Memory B cell (primary cell): Measurements from ENCODE around the gene TMEM17.
"Not testable (repeated sequence)": the region's sequence is repeated elsewhere in the genome, so short reads cannot be mapped to it uniquely, and the experiment has no call there.

ENCODE experiments used
- ATAC-seq: fragments of 150-1000 bp; cut with Tn5 transposase; 2 replicates; pipeline ENCODE4 v1.10.0; 2021; ENCODE audit warnings: low read depth, mild to moderate bottlenecking, moderate library complexity
- DNase-seq, 2 donors: peaks; one replicate each; pipeline ENCODE4 v3.0.0; 2022; ENCODE audit warnings: low spot score in 2 of 2
- H3K27ac Mint-ChIP-seq: one replicate; pipeline ENCODE4 v1.8.0; 2022; ENCODE audit warnings: mild to moderate bottlenecking, moderate library complexity, mixed read lengths
- H3K27me3 Mint-ChIP-seq: one replicate; pipeline ENCODE4 v1.8.0; 2022; ENCODE audit warnings: mixed read lengths
- H3K36me3 Mint-ChIP-seq: one replicate; pipeline ENCODE4 v1.8.0; 2022; ENCODE audit warnings: mild to moderate bottlenecking, mixed read lengths
- H3K4me1 Mint-ChIP-seq: one replicate; pipeline ENCODE4 v1.8.0; 2022; ENCODE audit warnings: mixed read lengths
- H3K4me3 Mint-ChIP-seq: one replicate; pipeline ENCODE4 v1.8.0; 2022; ENCODE audit warnings: mild to moderate bottlenecking, moderate library complexity, mixed read lengths
- H3K9me3 Mint-ChIP-seq: one replicate; pipeline ENCODE4 v1.8.0; 2022; ENCODE audit warnings: mixed read lengths

The TMEM17 gene

DNA sequence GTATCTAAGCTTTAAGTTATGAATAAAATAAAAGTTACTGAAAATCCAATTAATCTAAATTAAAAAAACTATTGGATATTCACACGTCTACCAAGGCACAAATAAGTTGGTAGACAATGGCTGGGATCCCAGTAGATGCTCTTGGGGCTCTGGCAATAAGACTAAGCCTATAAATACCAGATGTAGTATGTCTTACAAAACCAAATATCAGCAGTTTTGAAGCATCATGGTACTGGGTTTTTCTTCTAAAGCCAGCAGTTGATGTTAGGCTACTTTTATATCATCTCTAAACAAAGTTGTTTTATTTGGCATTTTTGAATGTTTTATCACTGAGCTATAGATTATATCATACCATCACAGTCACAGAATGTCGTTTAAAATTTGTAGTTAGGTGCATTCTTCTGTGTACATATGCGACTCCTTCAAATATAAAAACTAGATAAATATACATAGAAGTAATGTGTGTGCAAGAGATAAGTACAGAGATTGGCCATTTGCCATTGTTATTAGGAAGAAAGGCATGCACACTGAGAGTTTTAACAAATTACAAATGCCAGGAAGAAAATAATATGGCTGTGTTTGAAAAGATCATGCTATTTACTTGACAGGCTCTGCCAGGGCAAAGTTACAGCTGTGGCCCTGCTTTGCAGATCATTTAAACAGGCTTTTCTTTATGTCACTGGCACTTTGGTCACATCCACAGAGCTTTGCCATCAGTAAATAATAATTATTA is 21.6 kb upstream of the TMEM17 start:
- Mint-ChIP-seq H3K4me3 (no peak overlapping the region), H3K36me3 (peaks cover 1% of the 10 kb centered on the region), H3K27me3 (peaks cover 16% of the 10 kb centered on the region), H3K27ac (no peak overlapping the region), H3K4me1 (no peaks in the 10 kb centered on the region), H3K9me3 (peaks cover 3% of the 10 kb centered on the region)
- no peak for DNase-seq
- no peak for ATAC-seq

- ATAC-seq (no peak), DNase-seq (no peak)
- Mint-ChIP-seq H3K4me1 (no peaks in the 10 kb centered on the region), H3K36me3 (peaks cover 1% of the 10 kb centered on the region), H3K4me3 (no peak overlapping the region), H3K9me3 (peaks cover 3% of the 10 kb centered on the region), H3K27me3 (peaks cover 12% of the 10 kb centered on the region), H3K27ac (no peak overlapping the region)
Observed at GRCh38 chr2:62526531-62527381, 20.8 kb upstream of the TMEM17 start.

GRCh38 chr2:62525549-62526269 is 19.7 kb upstream of the TMEM17 start:
- H3K9me3 Mint-ChIP-seq: peaks cover 3% of the 10 kb centered on the region
- peaks cover 1% of the 10 kb centered on the region for H3K36me3 Mint-ChIP-seq
- peaks cover 12% of the 10 kb centered on the region for H3K27me3 Mint-ChIP-seq
- no peak overlapping the region for H3K27ac Mint-ChIP-seq
- DNase-seq (no peak), ATAC-seq (no peak)
- no peaks in the 10 kb centered on the region for H3K4me1 Mint-ChIP-seq
- H3K4me3 Mint-ChIP-seq: no peak overlapping the region

GRCh38 chr2:62524293-62524941 is 18.4 kb upstream of the TMEM17 start:
- no peak overlapping the region for H3K4me3 Mint-ChIP-seq
- no peaks in the 10 kb centered on the region for H3K4me1 Mint-ChIP-seq
- H3K27ac Mint-ChIP-seq: no peak overlapping the region
- peaks cover 3% of the 10 kb centered on the region for H3K36me3 Mint-ChIP-seq
- DNase-seq: no peak
- no peak for ATAC-seq
- H3K9me3 Mint-ChIP-seq: peaks cover 3% of the 10 kb centered on the region
- peaks cover 8% of the 10 kb centered on the region for H3K27me3 Mint-ChIP-seq

DNA sequence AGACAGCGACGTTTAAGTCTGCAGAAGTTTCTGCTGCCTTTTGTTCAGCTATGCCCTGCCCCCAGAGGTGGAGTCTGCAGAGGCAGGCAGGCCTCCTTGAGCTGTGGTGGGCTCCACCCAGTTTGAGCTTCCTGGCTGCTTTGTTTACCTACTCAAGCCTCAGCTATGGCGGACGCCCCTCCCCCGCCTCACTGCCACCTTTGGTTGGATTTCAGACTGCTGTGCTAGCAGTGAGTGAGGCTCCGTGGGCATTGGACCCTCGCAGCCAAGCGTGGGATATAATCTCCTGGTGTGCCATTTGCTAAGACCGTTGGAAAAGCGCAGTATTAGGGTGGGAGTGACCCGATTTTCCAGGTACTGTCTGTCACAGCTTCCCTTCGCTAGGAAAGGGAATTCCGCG is 15.1 kb upstream of the TMEM17 start:
- H3K4me3 Mint-ChIP-seq, H3K36me3 Mint-ChIP-seq, ATAC-seq, H3K4me1 Mint-ChIP-seq, H3K27ac Mint-ChIP-seq, H3K27me3 Mint-ChIP-seq, DNase-seq: not testable (repeated sequence)
- H3K9me3 Mint-ChIP-seq: peaks cover 10% of the 10 kb centered on the region

DNA sequence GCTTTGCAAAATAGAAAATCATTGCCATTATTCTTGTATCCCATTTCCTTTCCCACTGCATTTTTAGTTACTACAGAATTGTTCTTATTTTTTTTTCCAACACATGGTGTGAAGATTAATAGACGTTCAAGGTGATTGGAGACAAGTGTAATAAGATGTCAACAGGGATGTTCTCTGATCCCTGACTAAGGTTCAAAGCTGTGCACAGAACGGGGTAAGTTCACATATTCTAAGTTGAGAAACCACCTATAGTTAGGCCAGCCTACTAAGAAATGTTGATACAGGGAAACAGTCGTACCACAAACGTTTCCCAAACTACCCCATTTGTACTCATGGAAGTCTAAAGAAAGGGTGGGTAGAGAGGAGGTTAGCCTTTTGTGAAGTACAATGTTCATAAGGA is 6.4 kb upstream of the TMEM17 start:
- Mint-ChIP-seq H3K27ac (no peak overlapping the region), H3K4me1 (no peaks in the 10 kb centered on the region), H3K27me3 (peaks cover 8% of the 10 kb centered on the region), H3K4me3 (no peak overlapping the region), H3K36me3 (no peaks in the 10 kb centered on the region), H3K9me3 (peaks cover 3% of the 10 kb centered on the region)
- ATAC-seq (no peak), DNase-seq (no peak)

DNA sequence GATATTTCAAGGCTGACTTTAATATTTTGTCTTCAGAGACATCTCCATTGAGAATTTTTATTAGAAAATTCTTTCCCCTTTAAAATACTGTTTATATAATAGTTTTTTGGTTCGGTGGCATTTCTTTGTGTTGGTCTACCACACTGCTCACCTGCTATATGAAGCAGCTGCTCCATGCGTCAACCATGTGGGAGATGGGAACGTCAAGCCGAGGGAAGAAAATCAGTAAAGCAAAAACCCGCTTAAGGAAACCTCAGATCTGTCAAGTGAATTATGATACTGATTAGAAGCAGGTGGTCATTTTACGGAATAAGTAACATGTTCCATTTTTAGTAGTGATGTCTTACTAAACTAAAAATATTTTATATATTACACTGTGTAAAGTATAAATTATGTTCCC is 5.6 kb upstream of the TMEM17 start:
- ATAC-seq (no peak), DNase-seq (no peak)
- no peaks in the 10 kb centered on the region for H3K36me3 Mint-ChIP-seq
- no peak overlapping the region for H3K27ac Mint-ChIP-seq
- H3K4me3 Mint-ChIP-seq: no peak overlapping the region
- no peaks in the 10 kb centered on the region for H3K9me3 Mint-ChIP-seq
- H3K4me1 Mint-ChIP-seq: peaks cover under 1% of the 10 kb centered on the region
- peaks cover 8% of the 10 kb centered on the region for H3K27me3 Mint-ChIP-seq

- ATAC-seq: peak; percentile 22
- H3K36me3 Mint-ChIP-seq: no peaks in the 10 kb centered on the region
- H3K27me3 Mint-ChIP-seq: peaks cover 5% of the 10 kb centered on the region
- no peak overlapping the region for H3K27ac Mint-ChIP-seq
- H3K4me1 Mint-ChIP-seq: peaks cover 8% of the 10 kb centered on the region
- peak overlapping the region; percentile 81 for H3K4me3 Mint-ChIP-seq
- H3K9me3 Mint-ChIP-seq: no peaks in the 10 kb centered on the region
- DNase-seq: no peak
Observed at GRCh38 chr2:62506421-62506750, 391 bp upstream of the TMEM17 start.

DNA sequence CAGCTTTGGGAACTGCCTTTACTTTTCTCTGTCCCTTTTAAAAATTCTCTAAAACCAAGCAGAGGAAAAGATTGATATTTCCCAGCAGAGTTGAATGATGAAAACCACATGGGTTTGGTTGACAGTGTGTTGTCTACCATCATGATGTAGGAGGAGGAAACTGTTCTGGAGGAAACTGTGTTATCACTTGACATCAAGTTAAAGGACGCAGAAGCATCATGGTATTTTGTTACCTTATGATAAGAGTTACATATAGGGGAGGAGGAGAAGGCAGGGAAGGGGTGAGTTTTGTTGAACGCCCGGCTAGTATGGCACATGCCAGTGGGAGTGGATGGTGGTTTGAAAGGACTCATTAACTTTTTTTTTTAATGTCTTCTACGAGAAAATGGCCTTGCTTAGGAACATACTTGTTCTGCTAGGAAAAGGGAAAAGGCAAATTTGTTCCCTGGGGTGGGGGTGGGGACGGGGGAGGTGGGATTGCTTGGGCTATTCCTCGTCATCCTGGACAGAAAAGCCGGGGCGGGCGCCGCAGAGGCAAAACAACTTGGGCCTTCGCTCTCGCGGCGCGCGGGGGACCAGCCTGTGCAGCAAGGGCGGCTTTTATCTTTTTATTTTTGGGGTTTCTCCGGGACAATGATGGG is 766 bp downstream of the TMEM17 start:
- Mint-ChIP-seq H3K4me1 (peaks cover 8% of the 10 kb centered on the region), H3K4me3 (peak overlapping the region; percentile 81), H3K36me3 (no peaks in the 10 kb centered on the region), H3K27ac (no peak overlapping the region), H3K27me3 (peaks cover 5% of the 10 kb centered on the region), H3K9me3 (no peaks in the 10 kb centered on the region)
- no peak for DNase-seq
- ATAC-seq: no peak

DNA sequence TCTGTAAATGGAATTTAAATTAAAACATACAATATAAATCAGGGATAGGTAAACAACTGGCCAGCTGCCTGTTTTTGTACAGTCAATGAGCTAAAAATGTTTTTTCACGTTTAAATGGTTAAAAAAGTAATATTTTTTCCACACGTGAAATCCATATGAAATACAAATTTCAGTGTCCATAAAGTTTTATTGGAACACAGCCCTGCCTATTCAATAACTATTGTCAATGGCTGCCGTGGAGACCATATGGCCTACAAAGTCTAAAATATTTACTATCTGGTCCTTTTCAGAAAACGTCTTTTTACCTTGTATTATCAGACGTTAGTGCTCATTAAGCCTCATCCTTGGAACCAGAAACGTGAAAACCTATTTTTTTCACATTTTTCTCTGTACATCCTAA is 1.3 kb downstream of the TMEM17 start:
- Mint-ChIP-seq H3K27me3 (peaks cover 5% of the 10 kb centered on the region), H3K36me3 (no peaks in the 10 kb centered on the region), H3K27ac (no peak overlapping the region), H3K4me3 (no peak overlapping the region), H3K4me1 (peaks cover 8% of the 10 kb centered on the region), H3K9me3 (no peaks in the 10 kb centered on the region)
- ATAC-seq (no peak), DNase-seq (no peak)

DNA sequence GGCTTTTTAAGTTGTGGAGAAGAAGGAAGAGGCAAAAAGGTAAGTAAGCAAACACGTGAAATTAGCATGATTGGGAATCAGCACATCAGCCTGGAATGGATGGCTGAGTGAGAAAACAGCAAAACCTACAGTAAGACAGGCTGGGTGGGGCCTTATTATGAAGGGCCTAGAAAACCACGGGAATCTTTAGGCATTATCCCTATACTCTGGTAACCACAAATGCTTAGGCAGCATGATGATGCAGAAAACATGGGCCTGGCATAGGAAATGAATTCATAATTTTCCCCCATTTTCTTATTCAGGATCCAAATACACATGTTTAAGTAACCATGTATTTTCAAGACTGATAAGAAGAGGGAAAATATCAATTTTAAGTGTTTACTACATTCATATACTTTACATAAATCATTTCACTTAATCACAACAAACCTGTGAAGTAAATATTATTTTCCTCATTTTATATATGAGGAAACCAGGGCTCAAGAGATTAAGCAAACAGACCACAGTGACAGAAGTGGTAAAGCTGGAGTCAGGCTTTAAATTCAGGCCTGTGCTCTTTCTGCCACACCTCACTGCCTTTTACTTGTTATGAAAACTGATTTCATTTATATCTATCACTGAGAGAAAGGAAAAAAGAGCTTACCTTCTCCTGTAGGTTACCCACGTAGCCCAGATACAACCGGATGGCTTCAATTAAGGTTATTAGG is 4.0 kb downstream of the TMEM17 start:
- DNase-seq (no peak), ATAC-seq (no peak)
- Mint-ChIP-seq H3K36me3 (no peaks in the 10 kb centered on the region), H3K27ac (no peak overlapping the region), H3K4me1 (peaks cover 8% of the 10 kb centered on the region), H3K9me3 (no peaks in the 10 kb centered on the region), H3K4me3 (no peak overlapping the region), H3K27me3 (no peaks in the 10 kb centered on the region)

- ATAC-seq (no peak), DNase-seq (no peak)
- no peaks in the 10 kb centered on the region for H3K27me3 Mint-ChIP-seq
- no peak overlapping the region for H3K27ac Mint-ChIP-seq
- no peaks in the 10 kb centered on the region for H3K36me3 Mint-ChIP-seq
- H3K9me3 Mint-ChIP-seq: no peaks in the 10 kb centered on the region
- H3K4me3 Mint-ChIP-seq: no peak overlapping the region
- peaks cover 3% of the 10 kb centered on the region for H3K4me1 Mint-ChIP-seq
Observed at GRCh38 chr2:62501069-62501468, 4.9 kb downstream of the TMEM17 start.

GRCh38 chr2:62499430-62500060 is 6.5 kb downstream of the TMEM17 start:
- H3K27ac Mint-ChIP-seq: no peak overlapping the region
- H3K4me1 Mint-ChIP-seq: no peaks in the 10 kb centered on the region
- ATAC-seq (no peak), DNase-seq (no peak)
- no peaks in the 10 kb centered on the region for H3K36me3 Mint-ChIP-seq
- no peaks in the 10 kb centered on the region for H3K27me3 Mint-ChIP-seq
- no peak overlapping the region for H3K4me3 Mint-ChIP-seq
- no peaks in the 10 kb centered on the region for H3K9me3 Mint-ChIP-seq
